HG03060 (cell line): ENCODE data around the gene AFG3L2.

Experiments used
- ATAC-seq: cut with Tn5 transposase; IDR thresholded peaks from one replicate; pipeline ENCODE4 v1.9.1; 2021; ENCODE audit warnings: low read depth, moderate number of reproducible peaks; ENCODE audit not compliant: unreplicated experiment

The AFG3L2 gene

DNA sequence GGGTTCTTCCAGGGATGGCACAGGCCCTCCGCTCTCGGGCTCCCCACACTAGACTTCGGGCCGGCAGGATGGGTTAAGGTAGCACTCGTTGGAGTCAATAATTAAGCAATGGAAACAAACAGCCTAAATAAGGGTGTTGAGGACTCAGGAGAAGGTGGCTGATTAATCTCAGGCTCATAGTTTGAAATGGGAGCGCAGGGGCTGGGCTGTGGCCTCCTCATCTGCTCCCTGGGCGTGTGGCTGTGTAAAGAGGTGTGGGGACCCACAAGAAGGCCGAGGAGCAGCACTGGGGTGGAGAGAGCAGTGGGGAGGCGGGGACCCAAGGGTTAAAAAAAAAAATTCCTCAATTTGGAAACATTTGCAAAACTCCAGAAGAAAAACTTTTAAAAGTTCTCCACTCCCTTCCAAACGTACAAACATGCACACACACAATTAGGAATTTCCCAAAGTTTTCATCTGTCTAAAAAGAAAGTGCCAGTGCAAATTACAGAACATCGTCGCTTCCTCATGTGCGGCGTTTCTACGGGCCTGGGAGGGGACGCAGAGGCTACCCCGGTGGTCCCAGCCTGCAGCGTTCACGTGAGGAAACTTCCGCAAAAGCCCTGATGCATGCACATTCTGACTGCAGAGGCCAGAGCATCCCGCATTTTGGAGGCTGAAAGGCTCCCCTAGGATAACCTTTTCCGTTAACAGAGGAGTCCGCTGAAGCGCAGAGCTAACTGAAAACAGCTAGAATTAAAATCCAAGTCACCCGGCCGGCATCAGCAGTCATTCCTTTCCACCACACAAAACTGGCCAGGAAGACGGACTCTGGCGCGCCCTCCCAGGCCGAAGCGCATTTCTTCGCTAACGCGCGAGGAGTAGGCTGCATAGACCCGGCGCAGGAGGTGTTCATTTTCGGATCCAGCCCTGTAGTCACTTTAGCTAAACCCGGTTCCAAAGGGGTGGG, 70.0 kb downstream of the AFG3L2 start:
- ATAC-seq, result no peak

DNA sequence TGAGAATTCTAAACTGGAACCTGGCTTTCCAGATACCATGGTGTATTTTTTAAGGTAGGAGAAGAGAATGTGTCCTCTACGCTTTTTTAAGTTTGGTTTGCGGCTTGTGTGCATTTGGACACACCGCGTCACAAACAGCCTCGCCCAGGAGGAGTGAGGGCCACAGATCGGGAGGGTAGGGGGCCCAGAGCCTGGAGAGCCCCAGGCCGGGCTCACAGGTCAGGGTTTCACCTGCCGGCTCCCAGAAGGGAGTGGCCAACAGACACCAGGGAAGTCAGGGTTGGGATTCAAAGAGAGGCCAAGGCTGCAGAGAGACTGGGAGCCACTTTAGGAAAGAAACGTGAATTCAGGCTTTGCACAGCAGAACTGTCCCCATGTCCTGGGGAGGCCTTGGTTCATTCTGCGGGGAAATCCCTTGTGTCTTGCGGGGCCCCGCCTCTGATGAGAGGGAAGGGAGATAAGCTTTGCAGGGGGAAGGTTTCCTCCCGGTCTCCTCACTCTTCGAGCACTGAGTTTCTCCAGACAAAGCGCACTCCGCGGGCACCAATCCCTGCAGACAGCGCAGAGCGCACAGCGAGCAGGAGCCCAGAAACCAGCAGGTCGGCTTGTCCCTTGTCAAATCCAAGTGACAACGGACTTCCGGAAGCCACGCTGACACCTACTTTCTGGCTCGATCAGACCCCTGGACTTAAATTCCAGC, 70.9 kb downstream of the AFG3L2 start:
- ATAC-seq, result no peak

DNA sequence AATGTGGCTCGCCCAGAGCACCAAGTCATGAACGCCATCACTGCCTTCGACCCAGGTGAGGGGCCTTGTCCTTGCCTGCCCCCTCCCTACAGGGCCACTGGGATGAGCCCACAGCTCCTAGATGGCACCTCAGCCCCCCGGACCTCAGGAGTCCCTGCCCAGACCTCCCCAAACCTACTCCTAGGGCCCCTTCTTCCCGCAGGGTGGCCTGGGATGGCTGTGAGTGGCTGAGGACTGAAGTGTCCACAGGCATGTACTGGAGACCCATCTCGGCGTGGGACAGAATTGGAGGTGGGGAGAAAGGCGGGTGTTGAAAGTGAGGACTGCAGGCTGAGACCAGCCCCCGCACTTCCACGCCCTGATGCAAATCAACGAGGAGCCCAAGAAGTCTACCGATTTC, 71.8 kb downstream of the AFG3L2 start:
- ATAC-seq, result no peak

DNA sequence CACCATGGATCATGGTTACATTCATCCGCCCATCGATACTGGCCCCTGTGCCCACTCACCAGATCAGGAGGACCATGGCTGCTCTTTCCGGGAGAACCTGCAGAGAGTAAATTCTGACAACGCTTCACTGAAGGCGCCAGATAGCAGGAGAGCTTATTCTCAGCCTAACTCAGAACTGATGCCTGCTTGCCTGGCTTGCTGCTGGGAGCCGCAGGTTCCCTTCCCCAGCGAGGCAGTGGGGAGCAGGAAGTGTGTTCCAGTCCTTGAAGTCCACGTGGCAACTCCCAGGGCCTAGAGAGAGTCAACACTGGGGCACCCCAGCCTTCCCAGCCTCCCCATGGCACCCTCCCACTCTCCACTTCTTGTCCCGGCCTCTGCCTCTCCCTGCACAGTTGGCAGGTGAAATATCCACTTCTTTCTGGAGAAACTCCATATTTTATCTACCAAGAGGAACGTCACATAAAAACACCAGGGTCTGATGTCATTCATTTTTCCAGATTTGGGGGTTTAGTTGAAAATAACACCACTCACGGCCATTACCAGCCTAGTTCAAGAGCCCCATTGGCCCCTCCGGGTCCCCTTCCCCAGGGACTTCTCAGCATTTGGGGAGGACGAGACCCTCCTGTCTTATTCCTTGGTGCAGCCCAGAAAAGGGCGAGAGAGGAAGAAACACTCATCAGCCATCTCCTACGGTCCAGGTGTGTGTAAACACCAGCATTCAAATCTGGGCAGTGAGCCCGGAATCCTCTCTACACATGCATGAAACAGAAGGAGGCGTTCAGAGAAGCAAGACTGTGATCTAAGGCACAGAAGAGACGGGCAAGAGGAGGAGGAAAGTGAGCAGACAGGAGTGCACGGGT, 72.4 kb downstream of the AFG3L2 start:
- ATAC-seq, result no peak

DNA sequence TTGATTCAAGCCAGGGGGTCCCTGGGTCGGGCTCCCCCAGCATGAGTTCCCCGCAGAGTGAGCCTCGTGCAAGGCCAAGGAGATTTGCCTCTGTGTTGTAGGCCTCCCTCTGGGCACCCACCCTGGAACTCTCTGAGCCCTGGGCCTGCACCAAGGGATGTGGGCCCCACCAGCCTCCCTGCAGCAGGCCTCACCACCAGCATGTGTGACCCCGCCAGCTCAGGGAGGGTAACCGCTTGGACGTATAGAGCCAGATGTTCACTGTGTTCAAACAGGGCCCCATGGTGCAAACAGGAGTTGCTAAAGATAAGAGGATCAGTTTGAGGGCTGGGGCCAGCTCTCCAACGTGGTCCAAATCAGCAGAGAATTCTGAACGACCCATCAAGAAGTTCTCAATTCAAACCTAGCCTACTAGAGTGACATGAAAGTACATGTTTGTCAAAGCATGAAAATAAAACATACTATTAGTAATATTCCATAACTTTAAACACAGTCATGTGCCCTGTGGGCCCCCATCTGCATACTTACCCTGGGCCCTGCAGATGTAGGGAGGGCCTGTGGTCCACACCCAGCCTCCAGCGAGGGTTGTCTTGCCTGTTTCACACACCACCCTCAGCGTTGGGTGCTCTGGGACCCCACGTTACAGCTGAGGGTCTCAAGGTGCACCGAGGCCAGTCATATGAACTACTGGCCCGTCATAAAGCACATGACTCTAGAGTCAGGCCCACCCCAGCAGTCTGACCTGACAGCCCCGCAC, 74.5 kb downstream of the AFG3L2 start:
- ATAC-seq, result no peak

DNA sequence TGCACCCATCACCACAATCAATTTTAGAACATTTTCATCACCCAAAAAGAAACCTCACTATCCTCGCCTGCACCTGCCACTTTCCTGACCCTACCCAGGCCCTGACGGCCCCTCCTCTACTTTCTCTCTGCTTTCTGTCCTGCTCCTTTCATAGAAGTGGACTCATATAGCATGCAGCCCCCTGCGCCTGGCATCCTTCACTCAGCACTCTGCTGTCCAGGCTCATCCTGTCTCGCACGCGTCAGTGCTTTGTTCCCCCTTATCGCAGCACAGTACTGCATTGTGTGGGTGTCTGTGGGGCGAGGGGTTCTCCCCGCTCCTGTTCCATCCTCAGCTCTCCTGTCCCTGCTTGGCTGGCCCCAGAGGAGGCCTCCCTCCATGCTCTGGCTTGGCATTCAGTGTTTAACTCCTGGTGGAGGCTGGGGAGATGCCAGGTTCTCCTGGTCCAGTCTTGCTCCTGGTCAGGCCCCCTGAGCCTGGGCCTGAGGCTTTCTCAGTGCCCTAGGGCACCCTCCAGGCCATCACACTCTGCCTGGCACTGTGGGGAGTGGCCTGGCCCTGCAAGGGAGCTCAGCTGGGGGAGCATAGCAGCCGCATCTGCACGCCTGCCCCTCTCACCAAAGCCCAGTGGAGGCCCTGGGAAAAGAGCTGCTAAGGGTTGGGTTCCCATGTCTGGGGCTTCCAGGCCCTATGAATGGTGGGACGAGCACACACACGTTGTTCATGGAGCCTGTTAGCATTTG, 75.6 kb downstream of the AFG3L2 start:
- ATAC-seq, result no peak

DNA sequence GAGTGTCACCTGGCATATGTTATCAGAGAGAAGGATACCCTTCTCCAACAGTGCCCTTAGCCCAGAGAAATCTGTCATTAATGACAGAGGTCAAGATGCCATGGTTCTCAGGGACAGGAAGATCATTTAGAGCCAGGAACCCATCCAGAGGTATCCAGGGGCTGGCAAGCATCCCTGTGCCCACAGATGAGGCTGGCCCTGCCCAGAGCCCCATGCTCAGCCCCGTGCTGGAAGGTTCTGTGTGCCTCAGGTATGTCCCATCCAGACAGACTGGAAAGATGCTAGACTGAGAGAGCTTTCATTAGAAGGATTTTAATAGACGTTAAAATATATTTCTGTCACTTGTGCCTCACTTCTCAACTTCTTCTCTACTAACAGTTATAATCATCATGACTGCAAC, 77.2 kb downstream of the AFG3L2 start:
- no peak for ATAC-seq

DNA sequence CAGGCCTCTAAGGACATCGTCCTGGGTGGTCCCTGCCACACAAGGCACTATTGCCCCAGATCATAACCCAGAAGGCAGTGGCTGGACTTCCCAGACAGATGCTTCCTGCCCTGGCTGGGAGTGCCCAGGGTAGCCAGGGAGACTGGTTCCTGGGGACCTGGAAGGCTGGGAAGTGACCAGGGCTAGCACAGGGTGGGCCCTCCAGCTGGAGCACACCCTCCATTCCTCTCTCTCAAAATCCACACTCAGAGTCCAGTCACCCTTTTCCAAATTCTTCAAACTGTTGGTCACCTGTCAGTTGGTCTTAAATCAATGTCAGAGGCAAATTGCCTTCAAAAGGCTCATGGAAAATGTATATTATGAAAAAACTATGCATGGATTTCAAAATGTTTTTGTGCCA, 80.6 kb downstream of the AFG3L2 start:
- no peak for ATAC-seq

DNA sequence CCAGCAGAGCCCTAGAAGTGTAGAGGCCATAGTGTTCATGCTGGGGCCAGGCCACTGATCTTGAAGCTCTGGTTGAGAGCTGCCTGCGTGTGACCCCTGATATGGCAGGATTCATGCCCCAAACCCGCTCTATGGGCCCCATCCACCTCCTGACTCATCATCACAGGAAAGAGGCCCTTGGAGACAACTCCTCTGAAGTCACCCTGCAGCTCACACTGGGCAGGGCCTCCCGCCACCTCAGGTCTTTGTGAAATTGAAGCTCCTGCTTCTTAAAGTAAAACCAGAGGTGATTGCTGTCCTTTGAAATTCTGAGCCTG, 81.0 kb downstream of the AFG3L2 start:
- no peak for ATAC-seq

DNA sequence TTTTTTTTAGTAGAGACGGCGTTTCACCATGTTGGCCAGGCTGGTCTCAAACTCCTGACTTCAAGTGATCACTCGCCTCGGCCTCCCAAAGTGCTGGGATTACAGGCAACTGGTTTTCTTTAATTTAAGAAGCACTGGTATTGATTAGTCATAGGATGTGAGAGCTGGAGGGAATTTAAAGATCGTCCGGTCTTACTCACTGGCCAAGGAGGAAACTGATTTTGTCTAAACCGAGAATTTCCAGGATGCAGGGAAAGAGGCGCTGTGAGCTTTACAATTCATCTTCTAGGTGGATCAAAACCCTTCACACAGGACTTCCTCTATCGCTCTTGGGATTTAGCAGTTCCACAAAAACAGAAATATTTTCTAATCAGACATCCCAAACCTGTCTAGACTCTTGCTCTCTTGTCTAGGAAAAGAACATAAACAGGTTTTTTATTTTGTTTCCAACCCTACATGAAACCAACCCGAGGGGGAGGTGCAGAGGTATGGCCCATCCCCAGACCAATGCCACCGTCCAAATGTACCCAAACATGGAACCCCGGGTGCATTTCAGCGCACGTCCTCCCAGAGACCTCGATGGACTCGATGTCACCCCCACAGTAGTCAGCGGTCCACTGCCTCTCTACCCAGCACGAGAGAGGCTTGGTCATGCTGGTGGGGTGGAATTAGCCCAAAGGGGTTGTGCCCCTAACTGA, 81.5 kb downstream of the AFG3L2 start:
- ATAC-seq, result no peak

DNA sequence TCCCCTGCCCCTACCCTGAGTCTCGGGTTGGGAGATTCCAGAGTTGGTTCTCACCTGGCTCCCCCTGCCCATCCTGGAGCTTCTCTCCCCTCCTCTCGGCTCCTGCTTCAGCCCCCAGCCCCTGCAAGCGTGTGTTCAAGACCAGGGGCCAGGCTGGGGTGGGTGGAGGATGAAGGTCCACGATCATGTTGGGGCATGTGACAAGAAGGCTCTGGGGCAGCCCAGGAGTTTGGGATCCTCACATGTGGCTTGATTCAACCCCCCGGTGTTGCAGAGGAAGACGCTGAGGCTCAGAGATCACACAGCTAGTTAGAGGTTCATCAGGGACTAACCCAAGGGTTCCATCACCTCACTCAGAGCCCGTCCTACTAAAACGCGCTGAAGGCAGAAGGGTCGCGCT, 83.2 kb downstream of the AFG3L2 start:
- ATAC-seq, result no peak

DNA sequence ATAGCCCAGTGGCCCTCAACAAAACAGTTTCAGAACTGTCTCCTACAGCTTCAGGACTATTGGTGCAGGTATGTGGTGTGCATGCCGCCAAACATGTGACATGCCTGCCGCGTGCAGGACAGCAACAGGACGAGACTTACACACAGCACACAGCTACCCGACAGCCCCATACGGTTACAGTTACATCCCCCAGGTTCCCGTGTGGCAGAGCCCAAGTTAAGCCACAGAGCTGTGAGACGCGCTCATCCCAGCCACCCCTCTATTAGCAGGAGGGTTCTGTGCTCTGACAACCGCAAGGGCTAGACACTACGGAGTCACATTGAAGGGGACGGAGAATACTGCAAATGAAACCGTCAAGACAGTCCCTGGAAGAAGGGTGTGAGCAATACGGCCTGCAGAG, 85.3 kb downstream of the AFG3L2 start:
- ATAC-seq, result no peak

DNA sequence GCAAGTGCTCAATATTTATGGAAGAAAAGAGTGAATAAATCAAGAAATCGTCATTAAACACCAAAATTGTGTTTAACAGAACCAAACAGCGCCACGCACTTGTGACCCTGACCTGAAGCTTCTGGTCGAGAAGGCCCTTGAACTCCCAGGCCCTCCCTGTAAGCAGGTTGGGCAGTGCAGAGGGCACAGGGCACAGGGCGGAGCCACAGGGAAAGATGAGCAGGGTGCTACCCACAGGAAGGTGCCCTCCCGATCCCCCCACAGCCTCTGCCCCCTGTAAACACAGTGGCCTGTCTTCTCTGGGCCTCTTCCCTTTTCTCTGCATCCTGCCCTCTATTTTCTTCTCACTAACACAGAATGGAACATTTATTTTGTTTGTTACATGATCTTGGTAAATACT, 85.9 kb downstream of the AFG3L2 start:
- ATAC-seq, result no peak

DNA sequence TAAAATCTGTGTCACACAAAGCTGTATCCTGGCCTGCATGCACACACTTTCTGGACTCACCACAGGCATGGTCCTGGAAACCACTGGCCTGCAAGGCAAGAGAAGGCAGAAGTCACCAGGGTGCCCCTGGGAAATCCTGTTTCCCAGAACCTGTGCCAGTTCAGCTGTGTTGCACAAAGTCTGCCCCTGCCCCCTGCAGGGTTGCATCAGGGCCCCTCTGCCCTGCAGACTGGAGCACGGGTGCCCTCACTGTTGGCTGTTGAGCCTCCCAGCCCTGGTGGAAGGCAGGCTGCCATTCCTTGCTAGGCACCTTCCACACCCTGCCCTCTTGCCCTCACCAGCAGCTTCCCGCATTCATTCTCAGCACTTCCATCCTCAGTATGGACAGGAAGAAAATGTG, 86.9 kb downstream of the AFG3L2 start:
- no peak for ATAC-seq

DNA sequence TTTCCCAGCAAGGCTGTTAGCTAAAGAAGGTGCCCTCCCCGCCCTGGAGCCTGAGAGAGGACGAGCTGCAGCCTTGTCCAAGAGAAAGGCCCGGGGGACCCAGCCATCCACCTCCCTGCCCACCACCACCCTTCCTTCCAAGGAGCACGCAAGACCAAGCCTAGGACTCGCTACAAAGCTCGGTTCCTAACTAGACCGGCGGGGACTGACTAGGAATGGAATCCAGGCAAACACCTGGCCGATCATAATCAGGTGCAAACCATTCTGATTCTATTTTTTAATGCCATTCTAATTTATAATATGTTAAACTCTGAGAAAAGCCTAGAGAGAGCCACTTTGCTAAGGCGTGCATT, 88.6 kb downstream of the AFG3L2 start:
- ATAC-seq, result no peak

DNA sequence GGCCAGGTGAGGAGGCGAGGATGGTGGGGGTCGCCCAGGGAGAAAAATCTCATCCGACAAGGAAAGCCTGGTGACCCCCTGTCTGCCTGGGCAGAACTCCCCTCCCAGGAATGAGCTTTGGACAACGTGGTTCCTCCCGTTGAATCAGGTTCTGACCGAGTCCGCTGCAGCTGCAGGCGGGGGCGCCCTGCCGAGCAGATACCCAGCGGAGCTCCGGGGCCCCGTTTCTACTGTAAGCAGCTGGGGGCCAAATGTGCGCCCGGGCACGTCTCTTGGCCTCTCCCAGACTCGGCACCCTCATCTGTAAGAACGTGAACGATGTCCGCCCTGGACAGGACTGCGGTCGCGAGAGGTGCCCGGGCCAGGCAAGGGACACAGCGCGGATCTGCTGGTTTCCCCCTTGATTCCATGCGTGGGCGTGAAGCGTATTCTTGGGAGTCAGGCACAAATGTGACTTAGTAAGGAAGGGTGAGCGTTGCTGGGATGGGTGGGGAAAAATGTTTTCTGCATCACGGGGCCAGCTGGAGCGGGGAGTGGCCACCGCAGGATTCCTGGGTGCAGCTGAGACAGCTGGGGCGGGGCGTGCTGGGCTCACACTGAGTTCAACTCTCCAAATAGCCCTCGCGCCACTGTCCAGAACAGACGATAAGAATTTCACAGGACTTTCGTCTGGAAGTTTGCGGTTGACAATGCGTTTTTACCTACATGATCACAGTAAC, 89.2 kb downstream of the AFG3L2 start:
- ATAC-seq, result no peak

DNA sequence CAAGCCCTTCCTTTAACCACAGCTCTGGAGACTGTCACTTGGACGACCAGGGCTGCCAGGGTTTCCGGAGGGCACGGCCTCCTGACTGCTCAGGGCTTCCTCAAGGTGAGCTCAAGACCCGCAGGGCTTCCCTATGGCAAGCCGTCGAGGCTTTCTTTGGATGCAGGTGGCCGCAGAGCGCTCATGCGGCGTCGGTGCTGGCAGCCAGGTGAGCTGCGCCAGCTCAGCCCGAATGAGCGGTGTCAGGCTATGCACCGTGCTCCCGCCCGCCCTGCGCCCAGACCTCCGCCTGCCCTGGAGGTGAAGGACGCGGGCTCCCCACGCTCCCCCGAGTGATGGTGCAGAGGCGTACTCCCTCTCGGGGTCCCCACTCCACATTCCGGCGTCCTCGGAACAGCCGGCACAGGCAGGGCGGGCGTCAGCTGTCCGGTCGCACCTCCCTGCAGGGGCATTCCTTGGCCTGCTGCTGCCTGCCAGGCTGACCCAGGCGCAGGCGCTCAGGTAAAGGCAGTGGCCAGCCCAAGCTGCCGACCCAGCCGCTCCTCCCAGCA, 89.8 kb downstream of the AFG3L2 start:
- ATAC-seq, result no peak

DNA sequence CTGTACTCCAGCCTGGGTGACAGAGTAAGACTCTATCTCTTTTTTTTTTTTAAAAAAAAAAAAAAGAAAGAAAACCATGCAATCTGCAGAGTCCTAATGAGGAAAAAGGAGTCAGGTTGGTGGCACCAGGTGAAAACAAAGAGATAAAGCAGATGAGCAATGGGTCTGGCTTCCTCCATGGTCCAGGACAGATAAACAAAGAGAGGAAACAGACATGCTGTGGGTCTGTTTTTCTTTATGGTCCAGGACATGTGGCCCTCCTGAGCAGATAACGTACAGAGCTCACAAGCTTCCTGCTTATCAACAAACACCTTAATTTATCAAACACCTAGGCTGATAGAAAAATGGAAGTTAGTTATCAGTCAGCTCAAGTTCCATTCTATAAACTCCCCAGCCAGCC, 93.4 kb downstream of the AFG3L2 start:
- no peak for ATAC-seq
